ENCODE measurements around the gene RELA. TPM values are rescaled to one million over a fixed set of nuclear protein-coding genes. Genes with fewer than 3 reads are reported as not detected.

RELA gene
- polyA plus RNA-seq, 3 donors, result 21.3 to 67.9 (median 30.9) TPM

GRCh38 chr11:65651589-65652510 is 10.9 kb downstream of the RELA start:
- Histone ChIP-seq H3K9me3 (replicated peaks in 1 of 2; ENCODE audit: control insufficient read depth in 1 of 2, insufficient read depth in 1 of 2, low read length in 2 of 2) (no peaks in the 10 kb centered on the region), H3K4me2 (replicated peaks; ENCODE audit: extremely low read depth, low read length, poor library complexity, severe bottlenecking) (peak overlapping the region; percentile 90), H3K36me3 (replicated peaks in 1 of 2; ENCODE audit: control insufficient read depth in 1 of 2, insufficient read depth in 2 of 2, low read length in 2 of 2) (peaks cover 64 to 76% of the 10 kb centered on the region in 2 donors), H2AFZ (ENCODE audit: insufficient read depth, low read depth, low read length, poor library complexity, severe bottlenecking) (peak overlapping the region; percentile 37), H3K27ac (ENCODE audit: low read depth in 1 of 2, low read length in 2 of 2) (peak overlapping the region; percentile 83 to 97), H3K27me3 (ENCODE audit: control insufficient read depth in 2 of 2, insufficient read depth in 2 of 2, low read length in 2 of 2) (no peaks in the 10 kb centered on the region), H4K20me1 (ENCODE audit: insufficient read depth, low read length) (peaks cover 72% of the 10 kb centered on the region), H3K4me1 (ENCODE audit: control insufficient read depth in 1 of 2, insufficient read depth in 2 of 2, low read length in 2 of 2) (peaks cover 38 to 52% of the 10 kb centered on the region in 2 donors), H3K79me2 (ENCODE audit: insufficient read depth, low read length) (peaks cover 19% of the 10 kb centered on the region), H3K4me3 (replicated peaks in 1 of 3; ENCODE audit: low read depth in 2 of 3, low read length in 3 of 3) (peak overlapping the region; percentile 18 to 70 (median 26)), H3K9ac (ENCODE audit: insufficient read depth, low read length, poor library complexity, severe bottlenecking) (peak overlapping the region; percentile 73)
- Mint-ChIP-seq H3K9me3 (no peaks in the 10 kb centered on the region), H3K27ac (peak overlapping the region; percentile 90 to 98 (median 96)), H3K36me3 (peaks cover 66 to 78% of the 10 kb centered on the region in 2 donors), H3K4me1 (peaks cover 43% of the 10 kb centered on the region), H3K4me3 (peak overlapping the region; percentile 76 to 90), H3K27me3 (ENCODE audit: low read depth in 3 of 3) (no peaks in the 10 kb centered on the region)
- 26% methylated on average over 28 of the region's 28 CpGs for WGBS (ENCODE audit: insufficient coverage)
- DNase-seq, result no peak
- intact Hi-C loops (cut with micrococcal nuclease), result loop anchor here (1.0 to 5.0 kb wide), 4 partner anchors 14 to 37 kb away; partner anchors contain the start of genes PCNX3 (in 2 of the 2), MAP3K11 (in 1 of the 2) and SIPA1 (in 1 of the 2)
- TF ChIP-seq CTCF (IDR thresholded peaks at IDR 0.05), result no peak

GRCh38 chr11:65651339-65651588 is 11.5 kb downstream of the RELA start:
- Histone ChIP-seq H3K79me2 (ENCODE audit: insufficient read depth, low read length) (peaks cover 19% of the 10 kb centered on the region), H4K20me1 (ENCODE audit: insufficient read depth, low read length) (peaks cover 73% of the 10 kb centered on the region), H3K4me1 (ENCODE audit: control insufficient read depth in 1 of 2, insufficient read depth in 2 of 2, low read length in 2 of 2) (peaks cover 38 to 52% of the 10 kb centered on the region in 2 donors), H3K36me3 (replicated peaks in 1 of 2; ENCODE audit: control insufficient read depth in 1 of 2, insufficient read depth in 2 of 2, low read length in 2 of 2) (peaks cover 63 to 75% of the 10 kb centered on the region in 2 donors), H3K27me3 (ENCODE audit: control insufficient read depth in 2 of 2, insufficient read depth in 2 of 2, low read length in 2 of 2) (no peaks in the 10 kb centered on the region), H3K9ac (ENCODE audit: insufficient read depth, low read length, poor library complexity, severe bottlenecking) (no peak overlapping the region), H3K27ac (ENCODE audit: low read depth in 1 of 2, low read length in 2 of 2) (peak overlapping the region; percentile 83 to 97), H3K4me3 (replicated peaks in 1 of 3; ENCODE audit: low read depth in 2 of 3, low read length in 3 of 3) (peak overlapping the region in 1 of 3 experiments; percentile 70), H3K9me3 (replicated peaks in 1 of 2; ENCODE audit: control insufficient read depth in 1 of 2, insufficient read depth in 1 of 2, low read length in 2 of 2) (no peaks in the 10 kb centered on the region), H3K4me2 (replicated peaks; ENCODE audit: extremely low read depth, low read length, poor library complexity, severe bottlenecking) (peak overlapping the region; percentile 90), H2AFZ (ENCODE audit: insufficient read depth, low read depth, low read length, poor library complexity, severe bottlenecking) (no peak overlapping the region)
- TF ChIP-seq CTCF (IDR thresholded peaks at IDR 0.05), result no peak
- H3K4me1 Mint-ChIP-seq, result peaks cover 43% of the 10 kb centered on the region
- WGBS (ENCODE audit: insufficient coverage), result 74% methylated on average over 3 of the region's 3 CpGs
- H3K36me3 Mint-ChIP-seq, result peaks cover 62 to 74% of the 10 kb centered on the region in 2 donors
- H3K27ac Mint-ChIP-seq, result peak overlapping the region in 4 of 7 donors; percentile 95 to 98 (median 96)
- intact Hi-C loops (cut with micrococcal nuclease), result loop anchor here in 1 of 2 donors (1.0 to 5.0 kb wide), 2 partner anchors 14 to 34 kb away; partner anchors contain the start of gene PCNX3
- H3K27me3 Mint-ChIP-seq (ENCODE audit: low read depth in 3 of 3), result no peaks in the 10 kb centered on the region
- peak overlapping the region in 1 of 2 donors; percentile 50 for H3K4me3 Mint-ChIP-seq
- no peak for DNase-seq
- H3K9me3 Mint-ChIP-seq, result no peaks in the 10 kb centered on the region

Measured in CD14-positive monocyte (primary cell).